Astrocyte of the cerebellum (primary cell): ENCODE measurements around the gene CREG2.

Source experiments
- DNase-seq: peaks from one replicate; pipeline ENCODE4 v3.0.0-alpha.2; 2011; ENCODE audit warnings: low read depth
- H3K4me3 ChIP-seq: 2 replicates; pipeline ENCODE4 v1.5.1; 2011; ENCODE audit warnings: mild to moderate bottlenecking, low read depth, low read length, moderate library complexity
- in situ Hi-C: cut with HindIII; loops from 2 replicates; pipeline ENCODE4 v1.10.0; 2017; ENCODE audit warnings: low sequenced_read_pairs
- TF ChIP-seq, protein P1 (sequence below): IDR thresholded peaks from 2 replicates; pipeline ENCODE4 v1.5.1; 2012; ENCODE audit warnings: low read length, low read depth, moderate library complexity, mild to moderate bottlenecking; ENCODE audit errors: missing control alignments

Gene CREG2

GRCh38 chr2:101380376-101380775, 6.9 kb downstream of the CREG2 start:
- DNase-seq: no peak
- TF ChIP-seq, protein P1, sequence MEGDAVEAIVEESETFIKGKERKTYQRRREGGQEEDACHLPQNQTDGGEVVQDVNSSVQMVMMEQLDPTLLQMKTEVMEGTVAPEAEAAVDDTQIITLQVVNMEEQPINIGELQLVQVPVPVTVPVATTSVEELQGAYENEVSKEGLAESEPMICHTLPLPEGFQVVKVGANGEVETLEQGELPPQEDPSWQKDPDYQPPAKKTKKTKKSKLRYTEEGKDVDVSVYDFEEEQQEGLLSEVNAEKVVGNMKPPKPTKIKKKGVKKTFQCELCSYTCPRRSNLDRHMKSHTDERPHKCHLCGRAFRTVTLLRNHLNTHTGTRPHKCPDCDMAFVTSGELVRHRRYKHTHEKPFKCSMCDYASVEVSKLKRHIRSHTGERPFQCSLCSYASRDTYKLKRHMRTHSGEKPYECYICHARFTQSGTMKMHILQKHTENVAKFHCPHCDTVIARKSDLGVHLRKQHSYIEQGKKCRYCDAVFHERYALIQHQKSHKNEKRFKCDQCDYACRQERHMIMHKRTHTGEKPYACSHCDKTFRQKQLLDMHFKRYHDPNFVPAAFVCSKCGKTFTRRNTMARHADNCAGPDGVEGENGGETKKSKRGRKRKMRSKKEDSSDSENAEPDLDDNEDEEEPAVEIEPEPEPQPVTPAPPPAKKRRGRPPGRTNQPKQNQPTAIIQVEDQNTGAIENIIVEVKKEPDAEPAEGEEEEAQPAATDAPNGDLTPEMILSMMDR: no peak
- no peak overlapping the region for H3K4me3 ChIP-seq
- in situ Hi-C loops: loop anchor here (5.0 kb wide), 1 partner anchor 37 kb away; no protein-coding TSS in a partner anchor

DNA sequence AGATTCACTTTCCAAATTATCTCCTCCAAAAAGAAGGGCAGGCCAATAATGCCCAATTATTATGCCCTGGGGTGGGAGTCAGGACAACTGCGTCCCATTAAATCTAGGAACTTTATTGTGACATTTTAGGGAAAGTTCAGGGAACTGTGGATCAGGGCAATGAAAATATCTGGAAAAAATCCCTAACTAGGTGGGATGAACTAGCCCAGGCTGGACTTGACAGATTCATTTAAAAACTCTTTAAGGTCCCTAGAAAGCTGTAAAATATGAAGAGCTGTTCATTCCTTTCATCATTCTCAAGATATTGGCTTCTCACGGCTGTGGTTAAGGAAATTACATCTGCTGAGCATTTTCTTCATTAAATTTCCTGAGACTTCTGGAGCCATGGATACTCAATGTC, 8.2 kb downstream of the CREG2 start:
- H3K4me3 ChIP-seq: no peak overlapping the region
- TF ChIP-seq, protein P1: no peak
- no peak for DNase-seq
- in situ Hi-C loops: no loop called here

- TF ChIP-seq, protein P1: no peak
- DNase-seq: no peak
- in situ Hi-C loops: no loop called here
- no peak overlapping the region for H3K4me3 ChIP-seq
Observed at GRCh38 chr2:101375653-101376052, 11.7 kb downstream of the CREG2 start.

DNA sequence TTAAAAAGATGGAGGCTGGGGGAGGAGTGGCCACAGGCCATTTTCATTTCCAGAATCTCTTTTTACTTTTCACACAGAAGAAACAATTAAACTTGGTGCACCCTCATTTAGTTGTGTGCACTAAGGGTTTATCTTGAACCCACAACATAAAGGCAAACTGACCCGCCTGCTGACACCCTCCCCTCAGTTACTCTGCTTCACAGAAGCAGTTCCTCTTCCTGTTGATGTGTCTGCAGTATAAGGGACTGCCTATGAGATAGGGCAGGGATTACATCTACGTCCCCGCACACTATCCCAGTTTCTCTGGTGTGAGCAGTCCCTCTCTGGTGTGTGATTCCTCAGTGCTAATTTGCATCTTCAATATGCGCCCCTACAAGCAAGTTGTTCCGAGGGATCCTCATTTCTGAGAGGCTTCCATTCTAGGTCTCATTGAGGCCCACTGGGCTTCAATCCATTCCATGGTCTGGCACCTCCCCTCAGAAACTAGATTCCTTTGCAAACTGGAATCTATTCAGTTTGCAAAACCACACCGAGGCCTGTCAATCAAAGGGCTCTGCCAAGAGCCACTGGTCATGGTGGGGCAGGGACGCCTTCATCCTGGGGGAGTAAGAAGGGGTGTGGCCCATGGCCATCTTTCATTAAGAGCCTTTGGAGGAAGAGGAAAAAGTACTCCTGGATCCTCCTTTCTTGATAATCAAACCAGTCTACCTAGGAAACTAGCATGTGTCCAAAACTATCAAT, 12.3 kb downstream of the CREG2 start:
- TF ChIP-seq, protein P1: no peak
- in situ Hi-C loops: no loop called here
- no peak overlapping the region for H3K4me3 ChIP-seq
- no peak for DNase-seq

DNA sequence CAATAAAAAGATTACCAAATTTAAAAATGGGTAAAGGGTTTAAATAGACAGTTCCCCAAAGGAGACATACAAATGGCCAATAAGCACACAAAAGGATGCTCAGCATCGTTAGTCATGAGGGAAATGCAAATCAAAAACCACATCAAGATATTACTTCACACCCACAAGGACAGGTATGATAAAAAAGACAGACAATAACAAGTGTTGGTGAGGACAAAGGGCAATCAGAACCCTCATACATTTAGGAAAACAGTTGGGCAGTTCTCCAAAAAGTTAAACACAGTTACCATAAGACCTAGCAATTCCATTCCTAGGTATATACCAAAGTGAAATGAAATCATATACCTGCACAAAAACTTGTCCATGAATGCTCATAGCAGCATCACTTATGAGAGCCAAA, 14.5 kb downstream of the CREG2 start:
- TF ChIP-seq, protein P1: no peak
- no peak for DNase-seq
- in situ Hi-C loops: no loop called here
- H3K4me3 ChIP-seq: no peak overlapping the region

DNA sequence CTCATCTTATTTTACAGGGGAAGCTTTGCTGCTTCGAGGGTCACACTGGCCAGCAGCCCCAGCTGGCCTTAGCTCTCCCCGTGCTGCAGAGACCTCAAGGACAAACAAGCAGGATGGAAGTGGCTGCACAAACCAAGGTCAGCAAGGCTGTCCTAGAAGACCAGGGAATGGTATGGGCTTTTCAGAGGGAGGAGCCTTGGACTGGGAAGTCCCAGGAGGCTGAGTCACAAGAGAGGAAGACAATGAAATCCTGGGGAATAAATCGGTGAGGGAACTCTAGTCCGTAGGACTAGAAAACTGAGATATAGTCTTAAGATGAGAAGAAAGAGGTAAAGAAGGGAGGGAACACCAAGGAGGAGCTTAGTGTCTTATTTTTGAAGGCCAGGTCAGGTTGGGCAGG, 15.7 kb downstream of the CREG2 start:
- no peak for DNase-seq
- in situ Hi-C loops: no loop called here
- TF ChIP-seq, protein P1: no peak
- H3K4me3 ChIP-seq: no peak overlapping the region
